ENCODE measurements around the gene CHST8. TPM values are rescaled to one million over a fixed set of nuclear protein-coding genes. Genes with fewer than 3 reads are reported as not detected.

The CHST8 gene
- total and polyA plus RNA-seq, 11 donors, result 0.10 to 0.88 (median 0.22) TPM; not detected in 3

DNA sequence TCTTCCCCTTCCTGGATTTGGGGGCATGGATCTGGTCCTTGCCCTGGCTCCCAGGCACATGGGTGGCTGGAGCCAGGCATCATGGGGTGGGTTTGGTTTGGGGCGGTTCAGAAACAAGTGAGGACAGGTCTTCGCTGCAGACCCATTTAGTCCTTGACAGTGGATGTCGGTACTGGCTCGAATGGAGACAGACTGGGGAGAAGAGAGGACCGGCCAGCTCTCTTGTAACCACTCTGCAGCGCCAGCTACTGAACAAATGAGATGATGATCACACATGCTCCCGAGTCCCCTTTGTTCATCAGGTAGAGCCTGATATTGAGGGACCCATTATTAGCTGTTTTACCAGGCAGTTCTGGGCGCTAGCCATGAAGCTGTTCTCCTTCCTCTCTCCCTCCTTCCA, 64.5 kb downstream of the CHST8 start:
- intact Hi-C loops (cut with DNase I), result no loop called here
- ATAC-seq (no peak), DNase-seq (peak in 1 of 5 donors; percentile 4)
- WGBS, 4 donors, result 76 to 84% (median 78%) methylated on average over 8 of the region's 8 CpGs
- no peak overlapping the region for H3K4me3 ChIP-seq
- H3K9me3 ChIP-seq, result no peaks in the 10 kb centered on the region
- TF ChIP-seq, protein P1, sequence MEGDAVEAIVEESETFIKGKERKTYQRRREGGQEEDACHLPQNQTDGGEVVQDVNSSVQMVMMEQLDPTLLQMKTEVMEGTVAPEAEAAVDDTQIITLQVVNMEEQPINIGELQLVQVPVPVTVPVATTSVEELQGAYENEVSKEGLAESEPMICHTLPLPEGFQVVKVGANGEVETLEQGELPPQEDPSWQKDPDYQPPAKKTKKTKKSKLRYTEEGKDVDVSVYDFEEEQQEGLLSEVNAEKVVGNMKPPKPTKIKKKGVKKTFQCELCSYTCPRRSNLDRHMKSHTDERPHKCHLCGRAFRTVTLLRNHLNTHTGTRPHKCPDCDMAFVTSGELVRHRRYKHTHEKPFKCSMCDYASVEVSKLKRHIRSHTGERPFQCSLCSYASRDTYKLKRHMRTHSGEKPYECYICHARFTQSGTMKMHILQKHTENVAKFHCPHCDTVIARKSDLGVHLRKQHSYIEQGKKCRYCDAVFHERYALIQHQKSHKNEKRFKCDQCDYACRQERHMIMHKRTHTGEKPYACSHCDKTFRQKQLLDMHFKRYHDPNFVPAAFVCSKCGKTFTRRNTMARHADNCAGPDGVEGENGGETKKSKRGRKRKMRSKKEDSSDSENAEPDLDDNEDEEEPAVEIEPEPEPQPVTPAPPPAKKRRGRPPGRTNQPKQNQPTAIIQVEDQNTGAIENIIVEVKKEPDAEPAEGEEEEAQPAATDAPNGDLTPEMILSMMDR (IDR thresholded peaks at IDR 0.05), result no peak
- TF ChIP-seq POLR2A (IDR thresholded peaks at IDR 0.05), result no peak
- H3K27me3 ChIP-seq, result peaks cover 0 to 70% (median 18%) of the 10 kb centered on the region in 9 donors
- no peaks in the 10 kb centered on the region for H3K36me3 ChIP-seq
- no peaks in the 10 kb centered on the region for H3K4me1 ChIP-seq
- H3K27ac ChIP-seq, result no peak overlapping the region

DNA sequence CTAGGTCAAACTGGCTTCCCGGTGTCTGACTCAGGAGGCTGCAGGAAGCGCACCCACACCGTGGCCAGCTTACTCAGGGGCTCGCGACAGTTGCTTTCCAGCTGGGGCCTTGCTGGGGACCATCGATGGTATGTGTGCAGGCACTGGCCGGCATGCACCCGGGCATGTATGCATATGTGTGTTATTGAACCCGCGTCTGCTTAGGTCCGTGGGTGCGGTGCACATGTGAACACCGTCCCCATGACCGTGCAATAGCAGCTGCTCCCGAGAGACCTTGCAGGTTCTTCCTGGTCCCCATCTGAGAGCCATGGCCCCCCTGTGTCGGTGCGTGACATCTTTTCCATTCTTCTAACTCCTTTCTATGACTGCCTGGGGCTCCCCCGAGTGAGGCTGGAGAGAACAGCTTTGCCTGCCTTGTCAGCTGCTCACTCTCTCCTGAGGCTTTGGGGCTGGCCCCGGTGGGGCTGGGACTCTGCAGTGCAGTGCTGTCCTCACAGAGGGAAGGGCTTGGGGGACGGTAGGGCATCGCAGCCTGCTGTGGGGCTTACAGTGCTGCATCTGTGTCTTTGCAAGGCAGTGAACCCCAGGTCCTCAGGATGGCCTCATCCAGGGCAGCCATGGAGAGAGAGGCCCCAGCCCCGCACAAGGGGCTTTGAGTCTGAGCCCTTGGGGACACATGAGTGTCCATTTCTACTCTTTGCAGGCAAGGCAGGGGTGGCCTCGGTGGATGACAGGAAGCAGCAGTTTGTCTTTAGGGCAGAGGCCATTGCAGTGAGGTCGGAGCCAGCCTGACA, 65.1 kb downstream of the CHST8 start:
- no peak overlapping the region for H3K27ac ChIP-seq
- H3K4me3 ChIP-seq, result no peak overlapping the region
- ATAC-seq (no peak), DNase-seq (peak in 1 of 5 donors; percentile 47)
- no peaks in the 10 kb centered on the region for H3K9me3 ChIP-seq
- no peaks in the 10 kb centered on the region for H3K36me3 ChIP-seq
- no peaks in the 10 kb centered on the region for H3K4me1 ChIP-seq
- peaks cover 0 to 69% (median 18%) of the 10 kb centered on the region in 9 donors for H3K27me3 ChIP-seq
- TF ChIP-seq POLR2A (IDR thresholded peaks at IDR 0.05), result no peak
- TF ChIP-seq, protein P1 (IDR thresholded peaks at IDR 0.05), result no peak
- WGBS, 4 donors, result 75 to 83% (median 80%) methylated on average over 19 to 24 of the region's 24 CpGs
- intact Hi-C loops (cut with DNase I), result no loop called here

DNA sequence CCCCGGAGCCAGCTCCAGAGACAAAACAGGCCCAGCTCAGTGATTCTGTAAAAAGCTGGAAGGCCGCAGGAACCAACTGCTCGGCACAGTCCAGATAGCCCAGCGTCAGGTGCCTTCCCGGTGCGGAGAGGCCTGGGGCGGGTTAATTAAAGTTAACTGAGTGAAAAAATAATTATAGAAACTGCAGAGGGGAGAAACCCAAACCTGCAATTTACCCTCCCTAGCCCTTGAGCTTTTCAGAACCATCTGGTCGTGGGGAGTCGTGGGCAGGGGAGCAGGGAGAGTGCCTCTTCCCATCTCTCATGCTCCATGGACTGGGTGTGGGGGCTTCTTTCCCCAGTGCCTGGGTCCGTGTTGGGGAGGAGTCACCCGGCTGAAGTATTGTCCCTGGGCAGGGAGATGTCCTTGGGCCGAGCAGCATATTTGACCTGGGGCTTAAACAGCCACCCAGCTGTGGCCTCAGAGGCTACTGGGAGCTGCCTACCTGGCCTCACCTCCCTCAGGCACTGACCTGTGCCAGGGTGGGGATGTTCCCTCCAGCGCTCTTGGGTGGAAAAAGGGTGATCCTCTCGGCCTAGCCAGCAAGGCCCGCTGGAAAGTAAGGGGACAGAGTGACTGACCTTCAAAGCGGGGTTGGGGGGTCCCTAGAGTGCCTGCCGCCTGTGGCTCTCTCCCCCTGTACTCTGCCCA, 65.9 kb downstream of the CHST8 start:
- intact Hi-C loops (cut with DNase I), result no loop called here
- TF ChIP-seq, protein P1 (IDR thresholded peaks at IDR 0.05), result no peak
- H3K27me3 ChIP-seq, result peaks cover 0 to 66% (median 18%) of the 10 kb centered on the region in 9 donors
- H3K27ac ChIP-seq, result no peak overlapping the region
- no peaks in the 10 kb centered on the region for H3K4me1 ChIP-seq
- no peaks in the 10 kb centered on the region for H3K36me3 ChIP-seq
- ATAC-seq (no peak), DNase-seq (peak in 1 of 5 donors; percentile 35)
- H3K9me3 ChIP-seq, result no peaks in the 10 kb centered on the region
- no peak overlapping the region for H3K4me3 ChIP-seq
- WGBS, 4 donors, result 68 to 75% (median 72%) methylated on average over 15 to 17 of the region's 17 CpGs
